ENCODE results near the gene SUB1. TPM values are rescaled to one million over a fixed set of nuclear protein-coding genes. Genes with fewer than 3 reads are reported as not detected.

The SUB1 gene
- polyA plus RNA-seq, 1 donor from 2014 or later: 1,107 TPM

DNA sequence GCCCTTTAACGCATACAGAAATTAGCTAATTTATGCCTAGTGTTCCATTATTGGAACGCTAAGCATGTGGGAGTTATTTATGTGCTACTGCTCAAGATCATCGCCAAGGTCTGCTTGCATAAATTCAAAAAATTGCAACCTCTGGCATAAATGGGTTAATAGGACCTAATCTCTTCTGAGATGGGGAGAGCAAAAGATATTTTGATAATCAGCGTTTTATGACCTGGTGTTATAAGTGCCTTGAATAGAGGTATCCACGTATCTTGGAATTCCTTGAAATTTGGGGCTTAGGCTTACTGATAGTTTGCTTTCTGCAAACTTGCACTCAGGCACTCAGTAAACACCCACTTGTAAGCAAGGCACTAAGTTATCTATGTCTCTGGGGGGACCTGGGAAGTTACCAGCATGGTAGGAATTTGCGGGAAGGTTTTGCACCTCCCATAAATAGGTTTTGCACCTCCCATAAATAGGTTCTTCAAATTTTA lies 1.8 kb downstream of the SUB1 start:
- Histone ChIP-seq H3K36me3 (ENCODE audit: insufficient read depth, low read length) (peaks cover 4% of the 10 kb centered on the region), H3K9ac (ENCODE audit: low read length) (no peak overlapping the region), H4K20me1 (ENCODE audit: insufficient read depth) (peaks cover 15% of the 10 kb centered on the region), H3F3A (ENCODE audit: insufficient read depth, low read length, poor library complexity, severe bottlenecking) (no peaks in the 10 kb centered on the region), H3K9me2 (ENCODE audit: insufficient read depth, low read length) (no peaks in the 10 kb centered on the region), H2AFZ (ENCODE audit: low read depth, low read length) (no peak overlapping the region), H3K79me2 (replicated peaks; ENCODE audit: insufficient read depth, low read length) (peaks cover 50% of the 10 kb centered on the region), H3K4me2 (ENCODE audit: low read length) (peak overlapping the region; percentile 99), H3K27me3 (ENCODE audit: insufficient read depth, low read depth, low read length) (no peaks in the 10 kb centered on the region), H3K9me3 (ENCODE audit: low read length) (no peaks in the 10 kb centered on the region), H3K27ac (ENCODE audit: low read length) (no peak overlapping the region), H3K4me3 (ENCODE audit: low read length) (peak overlapping the region; percentile 97)
- TF ChIP-seq, protein P1, sequence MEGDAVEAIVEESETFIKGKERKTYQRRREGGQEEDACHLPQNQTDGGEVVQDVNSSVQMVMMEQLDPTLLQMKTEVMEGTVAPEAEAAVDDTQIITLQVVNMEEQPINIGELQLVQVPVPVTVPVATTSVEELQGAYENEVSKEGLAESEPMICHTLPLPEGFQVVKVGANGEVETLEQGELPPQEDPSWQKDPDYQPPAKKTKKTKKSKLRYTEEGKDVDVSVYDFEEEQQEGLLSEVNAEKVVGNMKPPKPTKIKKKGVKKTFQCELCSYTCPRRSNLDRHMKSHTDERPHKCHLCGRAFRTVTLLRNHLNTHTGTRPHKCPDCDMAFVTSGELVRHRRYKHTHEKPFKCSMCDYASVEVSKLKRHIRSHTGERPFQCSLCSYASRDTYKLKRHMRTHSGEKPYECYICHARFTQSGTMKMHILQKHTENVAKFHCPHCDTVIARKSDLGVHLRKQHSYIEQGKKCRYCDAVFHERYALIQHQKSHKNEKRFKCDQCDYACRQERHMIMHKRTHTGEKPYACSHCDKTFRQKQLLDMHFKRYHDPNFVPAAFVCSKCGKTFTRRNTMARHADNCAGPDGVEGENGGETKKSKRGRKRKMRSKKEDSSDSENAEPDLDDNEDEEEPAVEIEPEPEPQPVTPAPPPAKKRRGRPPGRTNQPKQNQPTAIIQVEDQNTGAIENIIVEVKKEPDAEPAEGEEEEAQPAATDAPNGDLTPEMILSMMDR (IDR thresholded peaks at IDR 0.05; ENCODE audit: poor library complexity, severe bottlenecking): no peak
- TF ChIP-seq EP300 (conservative IDR thresholded peaks at IDR 0.05; ENCODE audit: poor library complexity, severe bottlenecking): no peak
- TF ChIP-seq EZH2 (IDR thresholded peaks at IDR 0.05; ENCODE audit: borderline replicate concordance, insufficient read depth, low read length, poor library complexity, severe bottlenecking): no peak
- TF ChIP-seq, protein P2, sequence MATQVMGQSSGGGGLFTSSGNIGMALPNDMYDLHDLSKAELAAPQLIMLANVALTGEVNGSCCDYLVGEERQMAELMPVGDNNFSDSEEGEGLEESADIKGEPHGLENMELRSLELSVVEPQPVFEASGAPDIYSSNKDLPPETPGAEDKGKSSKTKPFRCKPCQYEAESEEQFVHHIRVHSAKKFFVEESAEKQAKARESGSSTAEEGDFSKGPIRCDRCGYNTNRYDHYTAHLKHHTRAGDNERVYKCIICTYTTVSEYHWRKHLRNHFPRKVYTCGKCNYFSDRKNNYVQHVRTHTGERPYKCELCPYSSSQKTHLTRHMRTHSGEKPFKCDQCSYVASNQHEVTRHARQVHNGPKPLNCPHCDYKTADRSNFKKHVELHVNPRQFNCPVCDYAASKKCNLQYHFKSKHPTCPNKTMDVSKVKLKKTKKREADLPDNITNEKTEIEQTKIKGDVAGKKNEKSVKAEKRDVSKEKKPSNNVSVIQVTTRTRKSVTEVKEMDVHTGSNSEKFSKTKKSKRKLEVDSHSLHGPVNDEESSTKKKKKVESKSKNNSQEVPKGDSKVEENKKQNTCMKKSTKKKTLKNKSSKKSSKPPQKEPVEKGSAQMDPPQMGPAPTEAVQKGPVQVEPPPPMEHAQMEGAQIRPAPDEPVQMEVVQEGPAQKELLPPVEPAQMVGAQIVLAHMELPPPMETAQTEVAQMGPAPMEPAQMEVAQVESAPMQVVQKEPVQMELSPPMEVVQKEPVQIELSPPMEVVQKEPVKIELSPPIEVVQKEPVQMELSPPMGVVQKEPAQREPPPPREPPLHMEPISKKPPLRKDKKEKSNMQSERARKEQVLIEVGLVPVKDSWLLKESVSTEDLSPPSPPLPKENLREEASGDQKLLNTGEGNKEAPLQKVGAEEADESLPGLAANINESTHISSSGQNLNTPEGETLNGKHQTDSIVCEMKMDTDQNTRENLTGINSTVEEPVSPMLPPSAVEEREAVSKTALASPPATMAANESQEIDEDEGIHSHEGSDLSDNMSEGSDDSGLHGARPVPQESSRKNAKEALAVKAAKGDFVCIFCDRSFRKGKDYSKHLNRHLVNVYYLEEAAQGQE (IDR thresholded peaks at IDR 0.05; ENCODE audit: borderline replicate concordance): no peak
- no peak for TF ChIP-seq SMC3 (conservative IDR thresholded peaks at IDR 0.05; ENCODE audit: poor library complexity)
- TF ChIP-seq RAD21 (conservative IDR thresholded peaks at IDR 0.05): no peak
- TF ChIP-seq TAF1 (IDR thresholded peaks at IDR 0.05; ENCODE audit: low read depth): no peak
- no peak for TF ChIP-seq MXI1 (conservative IDR thresholded peaks at IDR 0.05; ENCODE audit: poor library complexity, severe bottlenecking)
- TF ChIP-seq POLR2AphosphoS5 (IDR thresholded peaks at IDR 0.05): no peak

DNA sequence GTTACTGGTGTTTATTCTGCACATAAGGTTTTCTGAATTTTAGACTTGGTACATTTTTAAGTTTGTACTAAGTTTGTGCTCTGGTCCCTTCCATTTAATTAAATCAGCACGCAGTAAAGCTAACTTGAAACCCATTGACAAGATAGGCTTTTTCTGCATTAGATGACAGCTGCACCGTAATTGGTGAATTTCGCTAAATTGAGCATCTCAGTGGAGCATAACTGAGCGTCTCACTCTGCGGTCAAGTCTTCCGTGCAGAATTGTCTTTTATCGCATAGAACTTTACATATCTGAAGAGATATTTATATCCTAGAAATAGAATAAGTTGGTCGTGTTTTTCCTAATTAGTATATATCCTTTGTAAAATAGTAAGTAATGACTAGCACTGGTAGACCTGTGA lies 4.1 kb downstream of the SUB1 start:
- no peak overlapping the region for H3K9ac ChIP-seq (ENCODE audit: low read length)
- H3K9me3 ChIP-seq (ENCODE audit: low read length): no peaks in the 10 kb centered on the region
- no peak overlapping the region for H3K27ac ChIP-seq (ENCODE audit: low read length)
- no peaks in the 10 kb centered on the region for H3K27me3 ChIP-seq (ENCODE audit: insufficient read depth, low read depth, low read length)
- peaks cover 4% of the 10 kb centered on the region for H3K36me3 ChIP-seq (ENCODE audit: insufficient read depth, low read length)
- H3K4me2 ChIP-seq (ENCODE audit: low read length): no peak overlapping the region
- H3K4me3 ChIP-seq (ENCODE audit: low read length): no peak overlapping the region
- H3F3A ChIP-seq (ENCODE audit: insufficient read depth, low read length, poor library complexity, severe bottlenecking): no peaks in the 10 kb centered on the region
- no peak overlapping the region for H2AFZ ChIP-seq (ENCODE audit: low read depth, low read length)
- H4K20me1 ChIP-seq (ENCODE audit: insufficient read depth): peaks cover 15% of the 10 kb centered on the region
- no peak for TF ChIP-seq TAF1 (IDR thresholded peaks at IDR 0.05; ENCODE audit: low read depth)
- TF ChIP-seq EZH2 (IDR thresholded peaks at IDR 0.05; ENCODE audit: borderline replicate concordance, insufficient read depth, low read length, poor library complexity, severe bottlenecking): no peak
- no peak for TF ChIP-seq MXI1 (conservative IDR thresholded peaks at IDR 0.05; ENCODE audit: poor library complexity, severe bottlenecking)
- TF ChIP-seq, protein P1 (IDR thresholded peaks at IDR 0.05; ENCODE audit: poor library complexity, severe bottlenecking): no peak
- TF ChIP-seq SMC3 (conservative IDR thresholded peaks at IDR 0.05; ENCODE audit: poor library complexity): no peak
- TF ChIP-seq POLR2AphosphoS5 (IDR thresholded peaks at IDR 0.05): no peak
- TF ChIP-seq EP300 (conservative IDR thresholded peaks at IDR 0.05; ENCODE audit: poor library complexity, severe bottlenecking): no peak
- TF ChIP-seq, protein P2 (IDR thresholded peaks at IDR 0.05; ENCODE audit: borderline replicate concordance): no peak
- TF ChIP-seq RAD21 (conservative IDR thresholded peaks at IDR 0.05): no peak
- no peaks in the 10 kb centered on the region for H3K9me2 ChIP-seq (ENCODE audit: insufficient read depth, low read length)
- H3K79me2 ChIP-seq (replicated peaks; ENCODE audit: insufficient read depth, low read length): peaks cover 62% of the 10 kb centered on the region
